Keratinocyte (primary cell): ENCODE results near the gene LRRN4. TPM values are rescaled to one million over a fixed set of nuclear protein-coding genes. Genes with fewer than 3 reads are reported as not detected.

Experiments
- DNase-seq: peaks from one replicate; pipeline ENCODE4 v3.0.0-alpha.2; 2011; ENCODE audit warnings: low read depth, missing footprints, low spot score
- FAIRE-seq: peaks from 2 replicates; lab custom pipeline; 2011; peaks lifted over from hg19 to GRCh38; lab: Jason Lieb, UNC
- H2AFZ ChIP-seq: 2 replicates; pipeline ENCODE4 v1.6.0; 2012; ENCODE audit warnings: low read length, control low read depth, inconsistent platforms; ENCODE audit not compliant: control insufficient read depth
- H3K27ac ChIP-seq: 2 replicates; pipeline ENCODE4 v1.5.1; 2011; ENCODE audit warnings: low read length; ENCODE audit not compliant: control insufficient read depth, insufficient read depth
- H3K27me3 ChIP-seq: 3 replicates; pipeline ENCODE4 v1.6.0; 2011; ENCODE audit warnings: low read length; ENCODE audit not compliant: control insufficient read depth, insufficient read depth; ENCODE audit errors: extremely low read depth
- H3K36me3 ChIP-seq, 2 experiments: 2 replicates in 1 of 2; 3 replicates in 1 of 2; pipeline ENCODE4 v1.5.1; 2011; ENCODE audit warnings: low read length in 2 of 2, mild to moderate bottlenecking in 1 of 2; ENCODE audit not compliant: control insufficient read depth in 2 of 2, insufficient read depth in 2 of 2; ENCODE audit errors: extremely low read depth in 1 of 2
- H3K4me1 ChIP-seq: 3 replicates; pipeline ENCODE4 v1.5.1; 2011; ENCODE audit warnings: low read length; ENCODE audit not compliant: control insufficient read depth, insufficient read depth; ENCODE audit errors: extremely low read depth
- H3K4me2 ChIP-seq: 3 replicates; pipeline ENCODE4 v1.6.0; 2011; ENCODE audit warnings: low read depth, low read length; ENCODE audit not compliant: control insufficient read depth, insufficient read depth; ENCODE audit errors: extremely low read depth
- H3K4me3 ChIP-seq, 3 experiments: fragments of 200-600 bp in 1 of 3; sonication (generic) in 1 of 3; 2 replicates in 2 of 3; 3 replicates in 1 of 3; pipeline ENCODE4 v1.5.1; 2011 to 2016; ENCODE audit warnings: low read length in 3 of 3, mild to moderate bottlenecking in 3 of 3, control low read depth in 2 of 3, inconsistent platforms in 1 of 3, low read depth in 1 of 3, mixed read lengths in 1 of 3, mixed run types in 1 of 3, moderate library complexity in 1 of 3; ENCODE audit not compliant: control insufficient read depth in 2 of 3, insufficient read depth in 2 of 3; ENCODE audit errors: extremely low read depth in 1 of 3
- H3K79me2 ChIP-seq: 2 replicates; pipeline ENCODE4 v1.6.0; 2012; ENCODE audit warnings: low read length; ENCODE audit not compliant: control insufficient read depth, insufficient read depth
- H3K9ac ChIP-seq: 3 replicates; pipeline ENCODE4 v1.6.0; 2011; ENCODE audit warnings: low read length; ENCODE audit not compliant: control insufficient read depth, insufficient read depth; ENCODE audit errors: extremely low read depth
- H3K9me1 ChIP-seq: 3 replicates; pipeline ENCODE4 v1.6.0; 2011; ENCODE audit warnings: low read length; ENCODE audit not compliant: control insufficient read depth, insufficient read depth; ENCODE audit errors: extremely low read depth
- H3K9me3 ChIP-seq: 2 replicates; pipeline ENCODE4 v1.5.1; 2012; ENCODE audit warnings: low read depth, low read length; ENCODE audit not compliant: control insufficient read depth
- H4K20me1 ChIP-seq: 3 replicates; pipeline ENCODE4 v1.6.0; 2011; ENCODE audit warnings: low read length; ENCODE audit not compliant: control insufficient read depth, insufficient read depth; ENCODE audit errors: extremely low read depth
- CTCF ChIP-seq, 3 experiments: IDR thresholded peaks in 1 of 3; conservative IDR thresholded peaks in 1 of 3; optimal IDR thresholded peaks in 1 of 3; 2 replicates in 2 of 3; 3 replicates in 1 of 3; pipeline versions ENCODE3 to v1.5.1; 2011; ENCODE audit warnings: low read length in 3 of 3, mild to moderate bottlenecking in 3 of 3, moderate library complexity in 2 of 3, control low read depth in 1 of 3, inconsistent platforms in 1 of 3; ENCODE audit not compliant: insufficient read depth in 2 of 3; ENCODE audit errors: extremely low read depth in 1 of 3
- EZH2 ChIP-seq: IDR thresholded peaks from one replicate; pipeline ENCODE4 v1.6.1; 2012; ENCODE audit warnings: inconsistent platforms, mild to moderate bottlenecking, low read length, moderate library complexity
- dilution Hi-C: fragments of 300-500 bp; cut with MboI; formaldehyde crosslinking; loops from one replicate; pipeline ENCODE4 v1.7.0; 2020; ENCODE audit warnings: low sequenced_read_pairs; ENCODE audit not compliant: extremely low pct_ligation_motif_present
- polyA plus RNA-seq, 5 experiments: library from polyadenylated mRNA; depleted of rRNA in 3 of 5; stranded (reverse) in 3 of 5; stranded (forward) in 1 of 5; unstranded in 1 of 5; fragments of >200 nt; gene quantifications; 1 replicate in 1 of 5; 2 replicates in 3 of 5; 3 replicates in 1 of 5; pipeline versions ENCODE4 v1.2.1 to v1.2.3, GENCODE V29; 2011 to 2012; ENCODE audit warnings: missing spikeins in 2 of 5, low read depth in 1 of 5, low replicate concordance in 1 of 5

The LRRN4 gene
- polyA plus RNA-seq, 1 donor (not counting 4 experiments of a cell fraction or from before 2014, with no cell fraction given): 0.14 TPM

- H3K9ac ChIP-seq: peak overlapping the region; percentile 84
- no peaks in the 10 kb centered on the region for H3K27me3 ChIP-seq
- dilution Hi-C loops: no loop called here
- H4K20me1 ChIP-seq: peaks cover 14% of the 10 kb centered on the region
- H2AFZ ChIP-seq: no peak overlapping the region
- H3K27ac ChIP-seq: peak overlapping the region; percentile 70
- no peaks in the 10 kb centered on the region for H3K9me3 ChIP-seq
- DNase-seq (peak; percentile 30), FAIRE-seq (peak; percentile 93)
- no peak for TF ChIP-seq CTCF (optimal IDR thresholded peaks at IDR 0.05 in 1 of 3, IDR thresholded peaks at IDR 0.05 in 1 of 3, conservative IDR thresholded peaks at IDR 0.05 in 1 of 3; ENCODE audit: extremely low read depth in 1 of 3, insufficient read depth in 2 of 3, low read length in 3 of 3)
- TF ChIP-seq EZH2: no peak
- H3K4me3 ChIP-seq: peak overlapping the region in 2 of 3 experiments; percentile 72 to 82
- peaks cover 56% of the 10 kb centered on the region for H3K79me2 ChIP-seq
- peaks cover 19 to 21% of the 10 kb centered on the region in 2 experiments for H3K36me3 ChIP-seq
- H3K9me1 ChIP-seq: no peaks in the 10 kb centered on the region
- H3K4me2 ChIP-seq: peak overlapping the region; percentile 93
- H3K4me1 ChIP-seq: peaks cover 21% of the 10 kb centered on the region
Measured at GRCh38 chr20:6008254-6008653, 45.6 kb downstream of the LRRN4 start.

GRCh38 chr20:6007529-6008103 lies 46.2 kb downstream of the LRRN4 start:
- peaks cover 14% of the 10 kb centered on the region for H4K20me1 ChIP-seq
- DNase-seq: no peak
- peaks cover 52% of the 10 kb centered on the region for H3K79me2 ChIP-seq

More at GRCh38 chr20:6007529-6008103, 46.2 kb downstream of the LRRN4 start:
- Histone ChIP-seq H3K9me3 (no peaks in the 10 kb centered on the region), H2AFZ (no peak overlapping the region), H3K36me3 (peaks cover 15 to 17% of the 10 kb centered on the region in 2 experiments), H3K4me1 (peaks cover 21% of the 10 kb centered on the region), H3K4me2 (peak overlapping the region; percentile 93), H3K27ac (peak overlapping the region; percentile 70), H3K4me3 (peak overlapping the region; percentile 72 to 82 (median 77)), H3K27me3 (no peaks in the 10 kb centered on the region), H3K9me1 (no peaks in the 10 kb centered on the region), H3K9ac (peak overlapping the region; percentile 84)
- peak; percentile 55 for FAIRE-seq
- dilution Hi-C loops: no loop called here
- TF ChIP-seq CTCF (optimal IDR thresholded peaks at IDR 0.05 in 1 of 3, IDR thresholded peaks at IDR 0.05 in 1 of 3, conservative IDR thresholded peaks at IDR 0.05 in 1 of 3; ENCODE audit: extremely low read depth in 1 of 3, insufficient read depth in 2 of 3, low read length in 3 of 3) (no peak), EZH2 (no peak)
